Measurements from ENCODE around the gene SRCAP.

Gene SRCAP

GRCh38 chr16:30786115-30786935, 87.4 kb downstream of the SRCAP start:
- TF ChIP-seq CTCF (IDR thresholded peaks at IDR 0.05; ENCODE audit: insufficient read depth, low read depth, low read length, missing control alignments), result no peak
- DNase-seq (ENCODE audit: low read depth), result peak; percentile 55
- H3K4me3 ChIP-seq (ENCODE audit: low read length), result peak overlapping the region; percentile 83

GRCh38 chr16:30786936-30787612, 88.1 kb downstream of the SRCAP start, which contains the start of gene ZNF629:
TSS of gene ZNF629 (minus strand) at chr16:30787205. CDS start at chr16:30784482, 2,723 bp downstream.
- peak within 1 kb of the TSS; percentile 83 for H3K4me3 ChIP-seq (ENCODE audit: low read length)
- TF ChIP-seq CTCF (IDR thresholded peaks at IDR 0.05; ENCODE audit: insufficient read depth, low read depth, low read length, missing control alignments), result no peak
- peak; percentile 55 for DNase-seq (ENCODE audit: low read depth)

DNA sequence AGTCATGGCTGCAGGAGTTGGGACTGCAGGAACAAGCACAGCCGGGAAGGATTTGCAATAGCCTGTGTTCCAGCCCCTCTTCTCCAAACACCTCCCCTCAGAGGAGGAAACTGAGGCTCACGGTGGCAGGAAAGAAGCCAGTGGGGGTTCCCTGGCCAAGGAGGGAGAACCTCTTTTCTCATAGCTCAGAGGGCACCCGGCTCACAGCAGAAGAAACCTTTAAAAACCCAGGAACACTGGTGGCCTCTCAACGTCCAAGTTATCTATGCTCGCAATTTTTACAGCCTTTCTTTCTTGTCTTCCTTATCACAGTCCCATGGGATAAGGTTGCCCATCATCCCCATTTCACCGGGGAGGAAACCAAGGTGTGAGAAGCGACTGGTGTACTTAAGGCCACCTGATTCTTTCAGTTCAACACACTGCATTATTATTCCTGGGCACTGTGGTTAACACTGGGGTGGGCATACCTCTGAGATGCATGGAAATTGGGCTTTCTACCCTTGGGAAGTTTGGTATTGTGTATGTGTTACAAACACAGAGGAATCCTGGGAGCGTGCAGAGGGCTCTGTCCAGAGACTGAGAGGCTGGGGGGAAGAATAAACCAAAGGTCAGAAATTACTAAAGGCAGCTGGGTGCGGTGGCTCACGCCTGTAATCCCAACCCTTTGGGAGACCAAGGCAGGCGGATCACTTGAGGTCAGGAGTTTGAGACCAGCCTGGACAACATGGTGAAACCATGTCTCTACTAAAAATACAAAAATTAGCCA, 88.8 kb downstream of the SRCAP start:
- TF ChIP-seq CTCF (IDR thresholded peaks at IDR 0.05; ENCODE audit: insufficient read depth, low read depth, low read length, missing control alignments), result no peak
- no peak for DNase-seq (ENCODE audit: low read depth)
- peak overlapping the region; percentile 83 for H3K4me3 ChIP-seq (ENCODE audit: low read length)

All from epithelial cell of esophagus (primary cell).